SK-N-SH (cell line): Measurements from ENCODE around the gene TXNDC2.

ENCODE experiments used
- CHD2 ChIP-seq: fragments of 150-350 bp; IDR thresholded peaks from 2 replicates; pipeline ENCODE4 v1.6.1; 2018; ENCODE audit warnings: low read length; ENCODE audit not compliant: partially characterized antibody
- EP300 ChIP-seq, 2 experiments: IDR thresholded peaks; 2 replicates each; pipeline versions ENCODE4 v1.4.0 to v1.6.1; 2012; ENCODE audit warnings: borderline replicate concordance in 1 of 2, low read depth in 1 of 2, low read length in 1 of 2
- FOXJ3 ChIP-seq: sonication (generic); formaldehyde crosslinking; IDR thresholded peaks from 2 replicates; pipeline ENCODE4 v1.5.1; 2020; ENCODE audit warnings: mild to moderate bottlenecking, missing genetic modification reagents
- GABPA ChIP-seq: IDR thresholded peaks from 2 replicates; pipeline ENCODE4 v1.4.0; 2012; ENCODE audit warnings: low read depth, mild to moderate bottlenecking
- JUND ChIP-seq: IDR thresholded peaks from 2 replicates; pipeline ENCODE4 v1.4.0; 2012
- POLR2AphosphoS5 ChIP-seq: IDR thresholded peaks from 2 replicates; pipeline ENCODE4 v1.6.1; 2012; ENCODE audit warnings: low read depth, low read length
- RAD21 ChIP-seq: IDR thresholded peaks from 2 replicates; pipeline ENCODE4 v1.6.1; 2012; ENCODE audit warnings: mild to moderate bottlenecking, low read length
- RFX5 ChIP-seq: IDR thresholded peaks from 2 replicates; pipeline ENCODE4 v1.6.1; 2012; ENCODE audit warnings: mild to moderate bottlenecking, improper control_type of control experiment, low read length
- SMC3 ChIP-seq: IDR thresholded peaks from 2 replicates; pipeline ENCODE4 v1.6.1; 2012; ENCODE audit warnings: low read depth, low read length, improper control_type of control experiment
- TAF1 ChIP-seq: IDR thresholded peaks from 2 replicates; pipeline ENCODE4 v1.6.1; 2012; ENCODE audit warnings: low read depth, mild to moderate bottlenecking, low read length, moderate library complexity, borderline replicate concordance
- TCF12 ChIP-seq: IDR thresholded peaks from 2 replicates; pipeline ENCODE4 v1.4.0; 2012
- TF ChIP-seq, protein P1 (sequence below): fragments of 200-600 bp; sonication (generic); IDR thresholded peaks from 2 replicates; pipeline ENCODE4 v1.6.1; 2017; ENCODE audit warnings: antibody characterized with exemption, mild to moderate bottlenecking, moderate library complexity
- TF ChIP-seq, protein P2 (sequence below): IDR thresholded peaks from 2 replicates; pipeline ENCODE4 v1.4.0; 2012; ENCODE audit warnings: low read depth, borderline replicate concordance

DNA sequence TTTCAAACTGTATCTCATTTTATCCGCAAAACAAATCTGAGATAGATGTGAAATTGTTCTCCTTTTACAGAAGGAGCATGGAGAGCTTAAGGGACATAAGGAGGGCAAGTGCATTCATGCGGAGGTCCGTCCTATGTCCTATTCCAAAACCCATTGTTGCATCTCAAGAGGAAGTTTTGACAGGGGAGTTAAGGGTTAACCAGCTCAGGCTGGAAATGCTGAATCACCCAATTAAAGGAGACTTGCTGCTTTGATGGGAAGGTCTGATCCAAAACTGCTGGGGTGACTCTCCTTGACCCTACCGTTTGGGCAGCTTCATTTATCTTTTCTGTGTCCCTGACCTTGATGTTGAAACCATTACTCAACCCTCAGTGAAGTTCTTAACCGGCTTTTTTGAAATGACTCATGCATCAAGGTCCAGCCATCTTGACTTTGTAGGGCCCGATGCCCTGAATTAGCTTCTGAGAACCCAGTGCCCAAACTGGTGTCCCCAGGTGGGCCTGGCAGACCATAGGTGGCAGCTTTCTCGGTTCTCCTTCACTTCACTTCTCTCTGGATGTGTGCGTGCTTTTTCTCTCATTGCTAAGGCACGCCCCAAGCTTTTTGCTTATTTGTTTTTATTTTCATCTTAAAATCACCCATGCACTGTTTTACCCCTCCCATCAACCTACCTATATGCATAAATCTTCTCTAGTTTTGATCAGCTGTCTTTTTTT is 15.9 kb upstream of the TXNDC2 start:
- TF ChIP-seq, protein P1, sequence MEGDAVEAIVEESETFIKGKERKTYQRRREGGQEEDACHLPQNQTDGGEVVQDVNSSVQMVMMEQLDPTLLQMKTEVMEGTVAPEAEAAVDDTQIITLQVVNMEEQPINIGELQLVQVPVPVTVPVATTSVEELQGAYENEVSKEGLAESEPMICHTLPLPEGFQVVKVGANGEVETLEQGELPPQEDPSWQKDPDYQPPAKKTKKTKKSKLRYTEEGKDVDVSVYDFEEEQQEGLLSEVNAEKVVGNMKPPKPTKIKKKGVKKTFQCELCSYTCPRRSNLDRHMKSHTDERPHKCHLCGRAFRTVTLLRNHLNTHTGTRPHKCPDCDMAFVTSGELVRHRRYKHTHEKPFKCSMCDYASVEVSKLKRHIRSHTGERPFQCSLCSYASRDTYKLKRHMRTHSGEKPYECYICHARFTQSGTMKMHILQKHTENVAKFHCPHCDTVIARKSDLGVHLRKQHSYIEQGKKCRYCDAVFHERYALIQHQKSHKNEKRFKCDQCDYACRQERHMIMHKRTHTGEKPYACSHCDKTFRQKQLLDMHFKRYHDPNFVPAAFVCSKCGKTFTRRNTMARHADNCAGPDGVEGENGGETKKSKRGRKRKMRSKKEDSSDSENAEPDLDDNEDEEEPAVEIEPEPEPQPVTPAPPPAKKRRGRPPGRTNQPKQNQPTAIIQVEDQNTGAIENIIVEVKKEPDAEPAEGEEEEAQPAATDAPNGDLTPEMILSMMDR, result no peak
- TF ChIP-seq JUND, result peak; percentile 70
- no peak for TF ChIP-seq POLR2AphosphoS5
- no peak for TF ChIP-seq FOXJ3 (CRISPR knock-in tag)
- peak; percentile 64 for TF ChIP-seq TCF12
- no peak for TF ChIP-seq SMC3
- TF ChIP-seq RAD21, result no peak
- TF ChIP-seq RFX5, result no peak
- peak in 1 of 2 experiments; percentile 77; a peak in 2 of 4 replicates for TF ChIP-seq EP300 (IDR thresholded peaks at IDR 0.05; ENCODE audit: borderline replicate concordance in 1 of 2, low read depth in 1 of 2, low read length in 1 of 2)
- no peak for TF ChIP-seq GABPA
- no peak for TF ChIP-seq TAF1
- TF ChIP-seq, protein P2, sequence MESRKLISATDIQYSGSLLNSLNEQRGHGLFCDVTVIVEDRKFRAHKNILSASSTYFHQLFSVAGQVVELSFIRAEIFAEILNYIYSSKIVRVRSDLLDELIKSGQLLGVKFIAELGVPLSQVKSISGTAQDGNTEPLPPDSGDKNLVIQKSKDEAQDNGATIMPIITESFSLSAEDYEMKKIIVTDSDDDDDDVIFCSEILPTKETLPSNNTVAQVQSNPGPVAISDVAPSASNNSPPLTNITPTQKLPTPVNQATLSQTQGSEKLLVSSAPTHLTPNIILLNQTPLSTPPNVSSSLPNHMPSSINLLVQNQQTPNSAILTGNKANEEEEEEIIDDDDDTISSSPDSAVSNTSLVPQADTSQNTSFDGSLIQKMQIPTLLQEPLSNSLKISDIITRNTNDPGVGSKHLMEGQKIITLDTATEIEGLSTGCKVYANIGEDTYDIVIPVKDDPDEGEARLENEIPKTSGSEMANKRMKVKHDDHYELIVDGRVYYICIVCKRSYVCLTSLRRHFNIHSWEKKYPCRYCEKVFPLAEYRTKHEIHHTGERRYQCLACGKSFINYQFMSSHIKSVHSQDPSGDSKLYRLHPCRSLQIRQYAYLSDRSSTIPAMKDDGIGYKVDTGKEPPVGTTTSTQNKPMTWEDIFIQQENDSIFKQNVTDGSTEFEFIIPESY, result no peak
- no peak for TF ChIP-seq CHD2
